ENCODE data around the gene OR10AD1. TPM values are rescaled to one million over a fixed set of nuclear protein-coding genes. Genes with fewer than 3 reads are reported as not detected.
"Not testable (repeated sequence)": the region's sequence is repeated elsewhere in the genome, so short reads cannot be mapped to it uniquely, and the experiment has no call there.

OR10AD1 gene
- total RNA-seq, 1 donor from 2014 or later = not detected

DNA sequence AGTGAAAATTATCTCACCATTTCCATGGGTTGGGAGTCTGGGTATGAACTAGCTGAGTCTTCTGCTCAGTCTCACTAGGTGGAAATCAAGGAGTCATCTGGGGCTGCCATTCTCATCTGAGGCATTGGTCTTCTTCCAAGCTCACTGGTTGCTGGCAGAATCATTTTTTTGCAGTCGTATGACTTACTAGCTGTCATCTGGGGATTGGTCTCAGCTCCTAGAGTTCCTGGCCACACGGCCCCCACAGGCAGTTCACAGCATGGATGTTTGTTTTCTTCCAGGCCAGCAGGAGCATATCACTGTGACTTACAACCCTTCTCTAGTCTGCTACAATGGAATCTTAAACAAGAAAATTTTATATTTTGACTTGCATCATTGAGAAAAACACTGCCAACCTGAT lies 18.6 kb upstream of the OR10AD1 start:
- peaks cover 20% of the 10 kb centered on the region for H3K27me3 Mint-ChIP-seq
- no peak for DNase-seq (ENCODE audit: low spot score, unreplicated experiment)
- H3K4me3 Mint-ChIP-seq (ENCODE audit: low read depth) = no peak overlapping the region
- peaks cover 3% of the 10 kb centered on the region for H3K9me3 Mint-ChIP-seq (ENCODE audit: low read depth)
- TF ChIP-seq, protein P1, sequence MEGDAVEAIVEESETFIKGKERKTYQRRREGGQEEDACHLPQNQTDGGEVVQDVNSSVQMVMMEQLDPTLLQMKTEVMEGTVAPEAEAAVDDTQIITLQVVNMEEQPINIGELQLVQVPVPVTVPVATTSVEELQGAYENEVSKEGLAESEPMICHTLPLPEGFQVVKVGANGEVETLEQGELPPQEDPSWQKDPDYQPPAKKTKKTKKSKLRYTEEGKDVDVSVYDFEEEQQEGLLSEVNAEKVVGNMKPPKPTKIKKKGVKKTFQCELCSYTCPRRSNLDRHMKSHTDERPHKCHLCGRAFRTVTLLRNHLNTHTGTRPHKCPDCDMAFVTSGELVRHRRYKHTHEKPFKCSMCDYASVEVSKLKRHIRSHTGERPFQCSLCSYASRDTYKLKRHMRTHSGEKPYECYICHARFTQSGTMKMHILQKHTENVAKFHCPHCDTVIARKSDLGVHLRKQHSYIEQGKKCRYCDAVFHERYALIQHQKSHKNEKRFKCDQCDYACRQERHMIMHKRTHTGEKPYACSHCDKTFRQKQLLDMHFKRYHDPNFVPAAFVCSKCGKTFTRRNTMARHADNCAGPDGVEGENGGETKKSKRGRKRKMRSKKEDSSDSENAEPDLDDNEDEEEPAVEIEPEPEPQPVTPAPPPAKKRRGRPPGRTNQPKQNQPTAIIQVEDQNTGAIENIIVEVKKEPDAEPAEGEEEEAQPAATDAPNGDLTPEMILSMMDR (IDR thresholded peaks at IDR 0.05; ENCODE audit: unreplicated experiment) = no peak
- no peak overlapping the region for H3K27ac Mint-ChIP-seq
- H3K4me1 Mint-ChIP-seq (ENCODE audit: low read depth) = no peaks in the 10 kb centered on the region
- H3K36me3 Mint-ChIP-seq (ENCODE audit: insufficient read depth) = no peaks in the 10 kb centered on the region

DNA sequence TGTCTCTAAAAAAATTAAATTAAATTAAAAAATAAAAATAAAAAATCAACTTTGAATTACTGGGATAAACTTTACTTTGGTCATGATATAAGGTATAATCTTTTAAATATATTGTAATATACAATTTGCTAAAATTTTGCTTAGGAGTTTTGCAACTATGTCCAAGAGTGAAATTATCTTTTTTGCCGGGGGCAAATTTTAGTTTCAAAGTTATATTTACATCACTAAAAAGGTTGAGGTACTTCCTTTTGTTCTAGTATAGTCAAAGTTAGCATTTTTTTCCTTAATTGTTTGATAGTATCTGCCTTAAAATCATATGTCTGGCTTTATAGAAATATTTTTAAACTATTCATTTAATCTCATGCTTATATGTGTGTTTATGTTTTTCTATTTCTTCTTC lies 17.6 kb upstream of the OR10AD1 start:
- Mint-ChIP-seq H3K27me3 (peaks cover 18% of the 10 kb centered on the region), H3K9me3 (ENCODE audit: low read depth) (no peaks in the 10 kb centered on the region), H3K4me3 (ENCODE audit: low read depth) (no peak overlapping the region), H3K36me3 (ENCODE audit: insufficient read depth) (no peaks in the 10 kb centered on the region), H3K4me1 (ENCODE audit: low read depth) (no peaks in the 10 kb centered on the region), H3K27ac (no peak overlapping the region)
- DNase-seq (ENCODE audit: low spot score, unreplicated experiment) = no peak
- TF ChIP-seq, protein P1 (IDR thresholded peaks at IDR 0.05; ENCODE audit: unreplicated experiment) = no peak

DNA sequence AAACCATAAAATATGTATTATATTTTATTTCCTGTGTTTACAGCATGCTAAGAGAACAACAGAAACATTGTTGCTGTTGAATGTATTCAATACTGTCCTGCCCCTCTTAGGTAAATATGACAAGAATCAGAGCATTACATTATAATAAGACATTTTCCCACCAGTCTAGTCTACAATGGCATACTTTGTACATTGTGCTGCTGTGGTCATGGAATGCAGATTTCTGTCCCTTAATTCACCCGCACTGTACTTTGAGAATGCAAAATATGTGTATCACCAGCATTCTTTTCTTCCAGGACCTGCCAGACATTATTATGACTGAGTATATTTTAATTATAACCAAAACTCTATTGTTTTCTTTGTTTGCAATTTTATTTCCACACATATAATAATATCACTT lies 16.5 kb upstream of the OR10AD1 start:
- DNase-seq (ENCODE audit: low spot score, unreplicated experiment) = no peak
- Mint-ChIP-seq H3K4me1 (ENCODE audit: low read depth) (no peaks in the 10 kb centered on the region), H3K4me3 (ENCODE audit: low read depth) (no peak overlapping the region), H3K36me3 (ENCODE audit: insufficient read depth) (no peaks in the 10 kb centered on the region), H3K27ac (no peak overlapping the region), H3K9me3 (ENCODE audit: low read depth) (no peaks in the 10 kb centered on the region), H3K27me3 (peaks cover 17% of the 10 kb centered on the region)
- TF ChIP-seq, protein P1 (IDR thresholded peaks at IDR 0.05; ENCODE audit: unreplicated experiment) = no peak

DNA sequence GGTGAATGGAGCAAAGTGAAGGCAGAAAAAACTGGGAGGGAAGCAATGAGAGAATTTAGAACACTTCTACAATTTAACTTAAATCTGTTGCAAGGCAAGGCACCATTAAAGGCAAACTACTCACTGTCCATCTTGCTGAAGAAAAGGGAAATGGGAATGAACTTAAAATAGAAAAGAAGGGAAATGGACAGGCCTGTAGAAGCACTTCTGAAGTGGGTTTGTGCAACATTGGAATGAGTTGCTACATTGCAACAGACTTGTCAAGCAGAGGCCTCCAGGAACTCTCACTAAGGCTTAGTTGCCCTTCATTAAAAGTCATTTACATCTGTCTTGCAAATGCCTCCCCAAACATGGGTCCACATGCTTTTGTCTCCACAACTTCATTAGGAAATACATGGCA lies 13.7 kb upstream of the OR10AD1 start:
- no peak overlapping the region for H3K4me3 Mint-ChIP-seq (ENCODE audit: low read depth)
- no peak overlapping the region for H3K27ac Mint-ChIP-seq
- H3K4me1 Mint-ChIP-seq (ENCODE audit: low read depth) = peaks cover 6% of the 10 kb centered on the region
- TF ChIP-seq, protein P1 (IDR thresholded peaks at IDR 0.05; ENCODE audit: unreplicated experiment) = no peak
- DNase-seq (ENCODE audit: low spot score, unreplicated experiment) = no peak
- H3K9me3 Mint-ChIP-seq (ENCODE audit: low read depth) = no peaks in the 10 kb centered on the region
- no peaks in the 10 kb centered on the region for H3K36me3 Mint-ChIP-seq (ENCODE audit: insufficient read depth)
- H3K27me3 Mint-ChIP-seq = peaks cover 23% of the 10 kb centered on the region

DNA sequence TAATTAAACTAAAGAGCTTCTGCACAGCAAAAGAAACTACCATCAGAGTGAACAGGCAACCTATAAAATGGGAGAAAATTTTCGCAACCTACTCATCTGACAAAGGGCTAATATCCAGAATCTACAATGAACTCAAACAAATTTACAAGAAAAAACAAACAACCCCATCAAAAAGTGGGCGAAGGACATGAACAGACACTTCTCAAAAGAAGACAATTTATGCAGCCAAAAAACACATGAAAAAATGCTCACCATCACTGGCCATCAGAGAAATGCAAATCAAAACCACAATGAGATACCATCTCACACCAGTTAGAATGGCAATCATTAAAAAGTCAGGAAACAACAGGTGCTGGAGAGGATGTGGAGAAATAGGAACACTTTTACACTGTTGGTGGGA lies 6.4 kb upstream of the OR10AD1 start:
- Mint-ChIP-seq H3K9me3 (ENCODE audit: low read depth) (peaks cover 26% of the 10 kb centered on the region), H3K36me3 (ENCODE audit: insufficient read depth) (peaks cover 20% of the 10 kb centered on the region), H3K27me3 (peaks cover 13% of the 10 kb centered on the region)
- not testable (repeated sequence) for DNase-seq (ENCODE audit: low spot score, unreplicated experiment); H3K4me1 Mint-ChIP-seq (ENCODE audit: low read depth); H3K27ac Mint-ChIP-seq; H3K4me3 Mint-ChIP-seq (ENCODE audit: low read depth)

DNA sequence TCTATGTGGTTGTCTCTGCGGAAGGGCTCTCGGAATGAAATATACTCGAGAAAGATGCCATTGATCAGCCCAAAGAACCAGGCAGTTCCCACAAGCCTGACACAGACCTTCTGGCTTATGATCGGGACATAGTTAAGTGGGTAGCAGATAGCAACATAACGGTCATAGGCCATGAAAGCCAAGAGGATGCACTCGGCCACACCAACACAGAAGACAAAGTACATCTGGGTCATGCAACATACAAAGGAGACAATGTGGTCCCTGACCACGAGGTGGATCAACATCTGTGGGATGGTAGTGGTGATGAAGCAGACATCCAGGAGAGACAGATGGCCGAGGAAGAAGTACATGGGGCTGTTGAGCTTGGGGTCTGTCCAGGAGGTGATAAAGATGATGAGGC lies 326 bp downstream of the OR10AD1 start:
- TF ChIP-seq, protein P1 (IDR thresholded peaks at IDR 0.05; ENCODE audit: unreplicated experiment) = no peak
- Mint-ChIP-seq H3K27me3 (no peaks in the 10 kb centered on the region), H3K9me3 (ENCODE audit: low read depth) (peaks cover 44% of the 10 kb centered on the region), H3K36me3 (ENCODE audit: insufficient read depth) (peaks cover 38% of the 10 kb centered on the region), H3K4me3 (ENCODE audit: low read depth) (no peak overlapping the region), H3K4me1 (ENCODE audit: low read depth) (peaks cover 10% of the 10 kb centered on the region), H3K27ac (no peak overlapping the region)
- no peak for DNase-seq (ENCODE audit: low spot score, unreplicated experiment)
